Left ventricle myocardium inferior (tissue), 1 donor: ENCODE data around the gene KCNK18. TPM values are rescaled to one million over a fixed set of nuclear protein-coding genes. Genes with fewer than 3 reads are reported as not detected.
A peak's percentile ranks its signal among the peaks of the same experiment; 100 is the strongest.

Experiments
- DNase-seq: peaks from one replicate; pipeline ENCODE4 v3.0.0-alpha.2; 2020
- H3K27ac ChIP-seq: fragments of 200-600 bp; replicated peaks from 2 replicates; pipeline ENCODE4 v1.8.0; 2021
- H3K27me3 ChIP-seq: fragments of 200-600 bp; 2 replicates; pipeline ENCODE4 v1.8.0; 2021; ENCODE audit warnings: low read depth
- H3K36me3 ChIP-seq: fragments of 200-600 bp; 2 replicates; pipeline ENCODE4 v1.8.0; 2021
- H3K4me1 ChIP-seq: fragments of 200-600 bp; 2 replicates; pipeline ENCODE4 v1.8.0; 2021
- H3K4me3 ChIP-seq: fragments of 200-600 bp; 2 replicates; pipeline ENCODE4 v1.8.0; 2021; ENCODE audit warnings: mild to moderate bottlenecking, moderate library complexity
- H3K9me3 ChIP-seq: fragments of 200-600 bp; replicated peaks from 2 replicates; pipeline ENCODE4 v1.8.0; 2021
- CTCF ChIP-seq: fragments of 200-600 bp; IDR thresholded peaks from 2 replicates; pipeline ENCODE4 v1.8.0; 2021; ENCODE audit warnings: antibody characterized with exemption, mild to moderate bottlenecking, borderline replicate concordance
- intact Hi-C: fragments of 100-400 bp; cut with micrococcal nuclease; formaldehyde crosslinking; loops from one replicate; pipeline ENCODE4 v1.11.0; 2022
- total RNA-seq: library from RNA; stranded (reverse); fragmentation: NEBNext Ultra II Directional; extraction: Animal tissue kit (Norgen Biotek cat#: 25700); gene quantifications from one replicate; pipeline ENCODE4 v1.2.1, GENCODE V29; 2021
- donor health status: DM: no; HTN: yes; CAD: no; lungs with severe emphysema.

Gene KCNK18
- total RNA-seq, 1 donor from 2014 or later: not detected

GRCh38 chr10:117241541-117242462, 44.5 kb downstream of the KCNK18 start:
- no peak for DNase-seq
- H3K27me3 ChIP-seq: peaks cover 96% of the 10 kb centered on the region
- H3K36me3 ChIP-seq: no peaks in the 10 kb centered on the region
- H3K4me3 ChIP-seq: peak overlapping the region; percentile 46
- no peak for TF ChIP-seq CTCF
- no peaks in the 10 kb centered on the region for H3K9me3 ChIP-seq
- H3K4me1 ChIP-seq: peaks cover 11% of the 10 kb centered on the region
- no peak overlapping the region for H3K27ac ChIP-seq
- intact Hi-C loops: no loop called here

GRCh38 chr10:117242463-117242832, 45.2 kb downstream of the KCNK18 start:
- no peak for TF ChIP-seq CTCF
- Histone ChIP-seq H3K27me3 (peaks cover 96% of the 10 kb centered on the region), H3K27ac (no peak overlapping the region), H3K36me3 (no peaks in the 10 kb centered on the region), H3K4me1 (peaks cover 11% of the 10 kb centered on the region), H3K4me3 (no peak overlapping the region), H3K9me3 (no peaks in the 10 kb centered on the region)
- no peak for DNase-seq
- intact Hi-C loops: no loop called here

- no peak overlapping the region for H3K4me3 ChIP-seq
- no peaks in the 10 kb centered on the region for H3K36me3 ChIP-seq
- H3K4me1 ChIP-seq: no peaks in the 10 kb centered on the region
- H3K27me3 ChIP-seq: peaks cover 98% of the 10 kb centered on the region
- TF ChIP-seq CTCF: no peak
- H3K27ac ChIP-seq: no peak overlapping the region
- H3K9me3 ChIP-seq: no peaks in the 10 kb centered on the region
- no peak for DNase-seq
- intact Hi-C loops: no loop called here
These were observed 49.8 kb downstream of the KCNK18 start for GRCh38 chr10:117246997-117247671.

- Histone ChIP-seq H3K27ac (no peak overlapping the region), H3K9me3 (no peaks in the 10 kb centered on the region), H3K4me1 (no peaks in the 10 kb centered on the region), H3K36me3 (no peaks in the 10 kb centered on the region), H3K27me3 (peaks cover 98% of the 10 kb centered on the region), H3K4me3 (no peak overlapping the region)
- no peak for TF ChIP-seq CTCF
- intact Hi-C loops: no loop called here
- DNase-seq: no peak
These were observed 51.6 kb downstream of the KCNK18 start for GRCh38 chr10:117248750-117249465.

- no peak for TF ChIP-seq CTCF
- intact Hi-C loops: no loop called here
- no peak overlapping the region for H3K27ac ChIP-seq
- DNase-seq: no peak
- no peak overlapping the region for H3K4me3 ChIP-seq
- H3K9me3 ChIP-seq: no peaks in the 10 kb centered on the region
- H3K36me3 ChIP-seq: no peaks in the 10 kb centered on the region
- H3K4me1 ChIP-seq: no peaks in the 10 kb centered on the region
- peaks cover 98% of the 10 kb centered on the region for H3K27me3 ChIP-seq
These were observed 52.3 kb downstream of the KCNK18 start for GRCh38 chr10:117249493-117250093.
